Thoracic aorta (tissue), 2 donors: Measurements from ENCODE around the gene SUMF1. TPM values are rescaled to one million over a fixed set of nuclear protein-coding genes. Genes with fewer than 3 reads are reported as not detected.

Experiments
- ATAC-seq: fragments of 150-250 bp; one replicate; pipeline ENCODE4 v1.8.0; 2017; ENCODE audit warnings: low read depth; ENCODE audit not compliant: insufficient number of reproducible peaks, low FRiP score
- DNase-seq: peaks from one replicate; pipeline ENCODE4 v3.0.0-alpha.2; 2020; ENCODE audit warnings: low spot score
- H3K27ac ChIP-seq, 2 donors: fragments of 200-600 bp; sonication (generic); 1 replicate in 1 of 2; 2 replicates in 1 of 2; pipeline ENCODE4 v1.5.1; 2016; ENCODE audit warnings: mild to moderate bottlenecking in 2 of 2, moderate library complexity in 2 of 2
- H3K27me3 ChIP-seq: fragments of 200-600 bp; sonication (generic); replicated peaks from 2 replicates; pipeline ENCODE4 v1.6.0; 2016; ENCODE audit warnings: mild to moderate bottlenecking; ENCODE audit not compliant: insufficient read depth
- H3K36me3 ChIP-seq: fragments of 200-600 bp; sonication (generic); one replicate; pipeline ENCODE4 v1.5.1; 2016
- H3K4me1 ChIP-seq, 2 donors: fragments of 200-600 bp; sonication (generic); 1 replicate in 1 of 2; 2 replicates in 1 of 2; pipeline versions ENCODE4 v1.5.1 to v1.6.0; 2016; ENCODE audit warnings: low read depth in 2 of 2, mild to moderate bottlenecking in 1 of 2; ENCODE audit not compliant: control insufficient read depth in 1 of 2
- H3K4me3 ChIP-seq: fragments of 200-600 bp; sonication (generic); 2 replicates; pipeline ENCODE4 v1.5.1; 2016; ENCODE audit warnings: mild to moderate bottlenecking
- H3K9me3 ChIP-seq: fragments of 200-600 bp; sonication (generic); 2 replicates; pipeline ENCODE4 v1.5.1; 2016
- total RNA-seq, 2 donors: library from RNA; depleted of rRNA; stranded (reverse); fragments of >200 nt; gene quantifications; one replicate each; pipeline versions ENCODE4 v1.1.0 to v1.2.3, GENCODE V29; 2016
- TF ChIP-seq, protein P1 (sequence below): fragments of 200-600 bp; sonication (generic); IDR thresholded peaks from one replicate; pipeline ENCODE4 v1.5.1; 2019; ENCODE audit warnings: antibody characterized with exemption

The SUMF1 gene
- total RNA-seq, result 10 to 100 TPM; 35.0 to 63.5 TPM

DNA sequence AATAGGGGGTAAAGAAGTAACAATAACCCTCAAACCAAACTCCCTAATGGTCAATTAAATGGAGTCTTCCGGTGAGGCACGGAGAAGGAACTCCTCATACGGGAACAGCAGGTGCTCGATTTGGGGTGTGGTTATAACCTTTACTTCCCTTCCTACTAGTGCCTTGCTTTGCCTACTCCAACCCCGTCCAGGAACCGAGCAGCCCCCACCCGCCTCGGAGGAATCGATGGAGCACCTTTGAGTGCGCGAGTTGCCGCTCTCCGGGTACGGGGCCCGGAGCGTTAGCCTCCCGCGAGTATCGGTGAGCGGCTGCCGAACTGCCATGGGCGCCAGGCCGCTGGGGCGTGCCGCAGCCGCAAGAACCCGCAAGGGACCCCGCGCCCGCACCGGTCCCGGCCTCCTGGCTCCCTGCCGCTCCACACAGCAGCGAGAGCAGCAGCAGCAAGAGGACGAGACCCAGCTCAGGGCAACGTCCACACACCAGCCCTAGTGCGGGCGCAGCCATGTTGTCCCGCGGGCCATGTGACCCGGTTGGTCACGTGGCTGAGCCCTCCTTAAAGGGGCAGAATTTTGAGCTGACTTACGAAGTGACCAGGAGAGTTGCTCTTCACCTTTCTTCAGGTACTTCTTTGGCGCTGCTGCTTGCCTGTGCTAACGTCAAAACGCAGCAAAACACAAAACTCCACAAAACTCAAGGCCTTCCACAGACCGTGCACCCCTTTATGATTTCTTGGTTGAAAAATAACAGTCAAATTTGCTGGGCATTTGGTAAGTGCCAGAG lies at the start of gene SUMF1:
SUMF1 (minus strand) TSS at position 529 of the 781 bp plus-strand sequence; CDS start at position 505, 24 bp downstream.
- peak within 1 kb of the TSS; percentile 99 for H3K4me3 ChIP-seq
- H3K27me3 ChIP-seq, result no peaks in the 10 kb centered on the region
- DNase-seq, result peak; percentile 57
- H3K36me3 ChIP-seq, result no peaks in the 10 kb centered on the region
- TF ChIP-seq, protein P1, sequence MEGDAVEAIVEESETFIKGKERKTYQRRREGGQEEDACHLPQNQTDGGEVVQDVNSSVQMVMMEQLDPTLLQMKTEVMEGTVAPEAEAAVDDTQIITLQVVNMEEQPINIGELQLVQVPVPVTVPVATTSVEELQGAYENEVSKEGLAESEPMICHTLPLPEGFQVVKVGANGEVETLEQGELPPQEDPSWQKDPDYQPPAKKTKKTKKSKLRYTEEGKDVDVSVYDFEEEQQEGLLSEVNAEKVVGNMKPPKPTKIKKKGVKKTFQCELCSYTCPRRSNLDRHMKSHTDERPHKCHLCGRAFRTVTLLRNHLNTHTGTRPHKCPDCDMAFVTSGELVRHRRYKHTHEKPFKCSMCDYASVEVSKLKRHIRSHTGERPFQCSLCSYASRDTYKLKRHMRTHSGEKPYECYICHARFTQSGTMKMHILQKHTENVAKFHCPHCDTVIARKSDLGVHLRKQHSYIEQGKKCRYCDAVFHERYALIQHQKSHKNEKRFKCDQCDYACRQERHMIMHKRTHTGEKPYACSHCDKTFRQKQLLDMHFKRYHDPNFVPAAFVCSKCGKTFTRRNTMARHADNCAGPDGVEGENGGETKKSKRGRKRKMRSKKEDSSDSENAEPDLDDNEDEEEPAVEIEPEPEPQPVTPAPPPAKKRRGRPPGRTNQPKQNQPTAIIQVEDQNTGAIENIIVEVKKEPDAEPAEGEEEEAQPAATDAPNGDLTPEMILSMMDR, result no peak
- peak; percentile 84 for ATAC-seq
- peaks cover 4 to 7% of the 10 kb centered on the region in 2 donors for H3K4me1 ChIP-seq
- peak within 1 kb of the TSS; percentile 76 to 87 for H3K27ac ChIP-seq
- no peaks in the 10 kb centered on the region for H3K9me3 ChIP-seq

- Histone ChIP-seq H3K4me3 (peak overlapping the region; percentile 37), H3K36me3 (no peaks in the 10 kb centered on the region), H3K27ac (peak overlapping the region; percentile 35 to 78), H3K27me3 (no peaks in the 10 kb centered on the region), H3K4me1 (peaks cover 53 to 90% of the 10 kb centered on the region in 2 donors), H3K9me3 (no peaks in the 10 kb centered on the region)
- TF ChIP-seq, protein P1, result no peak
- no peak for DNase-seq
- ATAC-seq, result no peak
Observed at GRCh38 chr3:4515916-4516579, 49.0 kb upstream of the SUMF1 start.

- Histone ChIP-seq H3K4me3 (no peak overlapping the region), H3K27ac (peak overlapping the region; percentile 35 to 78), H3K4me1 (peaks cover 46 to 82% of the 10 kb centered on the region in 2 donors), H3K27me3 (no peaks in the 10 kb centered on the region), H3K36me3 (no peaks in the 10 kb centered on the region), H3K9me3 (no peaks in the 10 kb centered on the region)
- TF ChIP-seq, protein P1, result no peak
- ATAC-seq (no peak), DNase-seq (no peak)
Observed at GRCh38 chr3:4514916-4515315, 47.8 kb upstream of the SUMF1 start.

GRCh38 chr3:4514321-4514720 lies 47.3 kb upstream of the SUMF1 start:
- DNase-seq (no peak), ATAC-seq (no peak)
- H3K36me3 ChIP-seq, result no peaks in the 10 kb centered on the region
- no peaks in the 10 kb centered on the region for H3K9me3 ChIP-seq
- TF ChIP-seq, protein P1, result no peak
- H3K27me3 ChIP-seq, result no peaks in the 10 kb centered on the region
- no peak overlapping the region for H3K27ac ChIP-seq
- no peak overlapping the region for H3K4me3 ChIP-seq
- H3K4me1 ChIP-seq, result peaks cover 40 to 82% of the 10 kb centered on the region in 2 donors

- no peak overlapping the region for H3K4me3 ChIP-seq
- H3K27me3 ChIP-seq, result no peaks in the 10 kb centered on the region
- no peaks in the 10 kb centered on the region for H3K36me3 ChIP-seq
- TF ChIP-seq, protein P1, result no peak
- H3K9me3 ChIP-seq, result no peaks in the 10 kb centered on the region
- ATAC-seq (no peak), DNase-seq (no peak)
- H3K4me1 ChIP-seq, result peaks cover 29 to 71% of the 10 kb centered on the region in 2 donors
- H3K27ac ChIP-seq, result no peak overlapping the region
Observed at GRCh38 chr3:4512895-4513616, 46.0 kb upstream of the SUMF1 start.
